Pancreas (tissue), 10 donors: ENCODE results near the gene SLIT3. TPM values are rescaled to one million over a fixed set of nuclear protein-coding genes. Genes with fewer than 3 reads are reported as not detected.

Experiments used
- ATAC-seq, 4 donors: fragments of 200-7000 bp; cut with Tn5 transposase; one replicate each; pipeline versions ENCODE4 v1.8.0 to v1.9.1; 2020; ENCODE audit warnings: mild to moderate bottlenecking in 4 of 4, moderate library complexity in 4 of 4
- DNase-seq, 6 donors: peaks; one replicate each; pipeline ENCODE4 v3.0.0-alpha.2; 2020
- FAIRE-seq: peaks from 2 replicates; lab custom pipeline; 2012; peaks lifted over from hg19 to GRCh38; lab: Jason Lieb, UNC
- H3K27ac ChIP-seq, 4 donors: fragments of 200-600 bp; sonication (generic); 1 replicate in 3 of 4; 2 replicates in 1 of 4; pipeline versions ENCODE4 v1.5.0 to v1.8.0; 2020
- H3K27me3 ChIP-seq, 4 donors: fragments of 200-600 bp; one replicate each; pipeline ENCODE4 v1.8.0; 2021
- H3K36me3 ChIP-seq, 3 donors: fragments of 200-600 bp; sonication (generic) in 1 of 3; one replicate each; pipeline versions ENCODE4 v1.5.0 to v1.8.0; 2020 to 2021
- H3K4me1 ChIP-seq, 3 donors: fragments of 200-600 bp; one replicate each; pipeline ENCODE4 v1.8.0; 2021
- H3K4me3 ChIP-seq, 4 donors: fragments of 200-600 bp; sonication (generic) in 2 of 4; one replicate each; pipeline versions ENCODE4 v1.5.0 to v1.8.0; 2020 to 2021
- H3K9me3 ChIP-seq, 4 donors: fragments of 200-600 bp; one replicate each; pipeline ENCODE4 v1.8.0; 2021
- WGBS, 2 donors: extraction: QIAGEN DNeasy Blood & Tissue Kit; methylation state at CpG; one replicate each; pipeline ENCODE4 v1.1.7; 2013; 5-methylcytosine and 5-hydroxymethylcytosine counted together
- intact Hi-C, 3 donors: fragments of 100-400 bp; cut with DNase I; formaldehyde crosslinking; loops; one replicate each; pipeline versions ENCODE4 v1.11.1 to v1.14.2; 2022
- polyA plus RNA-seq, 2 donors: library from polyadenylated mRNA; stranded (reverse); fragments of 200-250 nt; gene quantifications; one replicate each; pipeline ENCODE4 v1.2.3, GENCODE V29; 2013
- total RNA-seq, 6 donors: library from RNA; stranded (reverse); fragmentation: NEBNext Ultra II Directional in 4 of 6; extraction: Animal tissue kit (Norgen Biotek cat#: 25700) in 4 of 6; gene quantifications; one replicate each; pipeline versions ENCODE4 v1.2.1 to v1.2.4, GENCODE V29; 2021 to 2023
- TF ChIP-seq, protein P1 (sequence below), 4 donors: fragments of 200-600 bp; sonication (generic) in 3 of 4; IDR thresholded peaks; one replicate each; pipeline versions ENCODE4 v1.5.0 to v1.8.0; 2021; ENCODE audit warnings: antibody characterized with exemption in 4 of 4
- donor health status: healthy with polysubstance abuse.
- donor health status: DM: no; HTN: no; CAD: no; lungs with moderate emphysema.
- donor health status: DM: no; HTN: no; CAD: no.
- donor health status: control.
- donor health status: control.
- donor health status: Bipolar disorder and iron deficiency.
- donor health status: DM: yes; HTN: yes; CAD: no.
- donor health status: DM: no; HTN: no; CAD: no.
- donor health status: DM: no; HTN: no; CAD: no.
- donor health status: DM: yes; HTN: yes; CAD: no.

Gene SLIT3
- total and polyA plus RNA-seq, 8 donors: 1.1 to 11.4 (median 2.1) TPM

DNA sequence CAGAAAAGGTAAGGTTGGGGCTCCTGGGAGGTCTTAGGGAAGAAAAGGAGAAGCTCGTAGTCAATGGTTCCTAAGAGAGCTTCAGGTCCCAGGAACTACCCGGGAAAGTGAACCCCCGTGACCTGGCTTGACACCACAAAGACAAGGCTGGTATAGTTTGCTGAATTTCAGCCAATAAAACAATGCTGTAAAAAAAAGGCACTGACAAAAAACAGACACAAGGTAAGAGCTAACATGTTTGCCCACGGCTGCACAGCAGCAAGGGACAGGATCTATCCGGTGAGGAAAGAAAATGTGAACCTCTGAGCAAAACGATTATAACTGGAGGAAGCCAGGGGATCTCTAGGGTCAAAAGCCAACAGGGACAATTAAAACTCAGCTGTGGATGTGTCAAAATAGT, 17.1 kb downstream of the SLIT3 start:
- 61 to 68% methylated on average over 6 of the region's 6 CpGs for WGBS, 2 donors
- intact Hi-C loops: no loop called here

DNA sequence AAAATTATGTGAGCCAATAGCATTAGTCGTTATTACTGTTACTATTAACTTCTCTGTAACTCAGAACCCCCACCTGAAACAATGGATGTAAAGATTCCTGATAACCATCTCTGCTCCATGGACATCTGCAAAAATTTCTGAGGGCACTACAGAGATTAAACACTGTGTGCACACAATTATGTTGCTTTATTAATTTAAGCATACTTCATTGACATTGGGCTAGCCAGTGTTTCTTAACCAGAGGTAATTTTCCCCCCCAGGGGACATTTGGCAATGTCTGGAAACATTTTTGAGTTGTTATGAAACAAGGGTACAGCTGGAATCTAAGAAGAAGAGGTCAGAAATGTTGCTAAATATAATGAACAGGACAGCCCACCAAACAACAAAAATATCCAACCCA, 19.3 kb downstream of the SLIT3 start:
- 50 to 74% methylated on average over 1 of the region's 1 CpG for WGBS, 2 donors
- DNase-seq (no peak), FAIRE-seq (no peak), ATAC-seq (no peak)
- Histone ChIP-seq H3K36me3 (no peaks in the 10 kb centered on the region), H3K4me1 (no peaks in the 10 kb centered on the region), H3K4me3 (no peak overlapping the region), H3K27me3 (no peaks in the 10 kb centered on the region), H3K9me3 (no peaks in the 10 kb centered on the region), H3K27ac (no peak overlapping the region)
- TF ChIP-seq, protein P1, sequence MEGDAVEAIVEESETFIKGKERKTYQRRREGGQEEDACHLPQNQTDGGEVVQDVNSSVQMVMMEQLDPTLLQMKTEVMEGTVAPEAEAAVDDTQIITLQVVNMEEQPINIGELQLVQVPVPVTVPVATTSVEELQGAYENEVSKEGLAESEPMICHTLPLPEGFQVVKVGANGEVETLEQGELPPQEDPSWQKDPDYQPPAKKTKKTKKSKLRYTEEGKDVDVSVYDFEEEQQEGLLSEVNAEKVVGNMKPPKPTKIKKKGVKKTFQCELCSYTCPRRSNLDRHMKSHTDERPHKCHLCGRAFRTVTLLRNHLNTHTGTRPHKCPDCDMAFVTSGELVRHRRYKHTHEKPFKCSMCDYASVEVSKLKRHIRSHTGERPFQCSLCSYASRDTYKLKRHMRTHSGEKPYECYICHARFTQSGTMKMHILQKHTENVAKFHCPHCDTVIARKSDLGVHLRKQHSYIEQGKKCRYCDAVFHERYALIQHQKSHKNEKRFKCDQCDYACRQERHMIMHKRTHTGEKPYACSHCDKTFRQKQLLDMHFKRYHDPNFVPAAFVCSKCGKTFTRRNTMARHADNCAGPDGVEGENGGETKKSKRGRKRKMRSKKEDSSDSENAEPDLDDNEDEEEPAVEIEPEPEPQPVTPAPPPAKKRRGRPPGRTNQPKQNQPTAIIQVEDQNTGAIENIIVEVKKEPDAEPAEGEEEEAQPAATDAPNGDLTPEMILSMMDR (IDR thresholded peaks at IDR 0.05): no peak
- intact Hi-C loops: no loop called here

More for the DNA sequence above, 17.1 kb downstream of the SLIT3 start:
- FAIRE-seq: no peak
- Histone ChIP-seq H3K9me3 (no peaks in the 10 kb centered on the region), H3K27me3 (no peaks in the 10 kb centered on the region), H3K27ac (no peak overlapping the region), H3K4me1 (no peaks in the 10 kb centered on the region), H3K36me3 (no peaks in the 10 kb centered on the region), H3K4me3 (no peak overlapping the region)
- DNase-seq: no peak
- no peak for ATAC-seq
- TF ChIP-seq, protein P1 (IDR thresholded peaks at IDR 0.05): no peak

DNA sequence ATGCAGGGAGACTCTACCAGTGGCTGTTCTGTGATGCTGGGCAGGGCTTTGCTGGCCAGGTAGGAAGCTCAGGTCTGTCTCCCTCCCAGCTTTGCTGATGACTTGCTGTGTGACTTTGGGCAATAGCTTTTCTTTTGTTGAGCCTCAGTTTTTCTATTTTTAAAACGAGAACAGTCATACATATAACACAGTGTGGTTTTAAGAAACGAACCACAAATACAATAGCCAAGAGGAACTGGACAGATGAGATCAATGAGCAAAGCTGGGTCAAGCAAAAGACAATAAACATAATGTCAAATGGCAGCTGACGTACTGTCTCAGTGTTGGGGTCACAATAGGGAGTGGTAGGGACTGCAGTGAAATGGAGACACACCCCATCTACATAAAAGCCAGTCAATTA, 20.2 kb downstream of the SLIT3 start:
- H3K27me3 ChIP-seq: no peaks in the 10 kb centered on the region
- H3K9me3 ChIP-seq: no peaks in the 10 kb centered on the region
- H3K36me3 ChIP-seq: no peaks in the 10 kb centered on the region
- intact Hi-C loops: no loop called here
- H3K4me1 ChIP-seq: no peaks in the 10 kb centered on the region
- TF ChIP-seq, protein P1 (IDR thresholded peaks at IDR 0.05): no peak
- WGBS, 2 donors: 44 to 50% methylated on average over 3 of the region's 3 CpGs
- no peak for FAIRE-seq
- no peak for DNase-seq
- no peak for ATAC-seq
- H3K27ac ChIP-seq: no peak overlapping the region
- no peak overlapping the region for H3K4me3 ChIP-seq

DNA sequence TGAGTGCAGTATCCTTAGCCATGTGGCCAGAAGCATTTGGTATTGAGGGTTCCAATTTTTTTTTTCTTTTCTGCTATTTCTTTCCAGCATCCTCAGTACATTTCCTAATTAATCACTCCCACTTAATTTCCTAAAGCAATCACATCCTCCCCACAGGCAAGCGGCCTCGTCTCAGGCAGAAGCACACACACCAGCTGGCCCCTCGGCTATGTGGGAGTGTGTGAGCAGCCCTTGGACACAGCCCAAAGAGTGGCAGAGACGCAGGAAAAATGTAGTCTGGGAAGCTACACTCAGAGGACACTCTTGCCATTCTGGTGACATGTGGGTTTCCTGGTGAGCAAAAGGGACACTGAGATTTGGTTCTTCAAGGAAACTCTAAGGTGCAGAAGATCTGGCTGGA, 20.7 kb downstream of the SLIT3 start:
- TF ChIP-seq, protein P1 (IDR thresholded peaks at IDR 0.05): no peak
- FAIRE-seq (no peak), DNase-seq (no peak), ATAC-seq (no peak)
- no peaks in the 10 kb centered on the region for H3K9me3 ChIP-seq
- no peaks in the 10 kb centered on the region for H3K4me1 ChIP-seq
- WGBS, 2 donors: 53 to 56% methylated on average over 4 of the region's 4 CpGs
- intact Hi-C loops: no loop called here
- H3K27ac ChIP-seq: no peak overlapping the region
- H3K36me3 ChIP-seq: no peaks in the 10 kb centered on the region
- H3K4me3 ChIP-seq: no peak overlapping the region
- no peaks in the 10 kb centered on the region for H3K27me3 ChIP-seq

DNA sequence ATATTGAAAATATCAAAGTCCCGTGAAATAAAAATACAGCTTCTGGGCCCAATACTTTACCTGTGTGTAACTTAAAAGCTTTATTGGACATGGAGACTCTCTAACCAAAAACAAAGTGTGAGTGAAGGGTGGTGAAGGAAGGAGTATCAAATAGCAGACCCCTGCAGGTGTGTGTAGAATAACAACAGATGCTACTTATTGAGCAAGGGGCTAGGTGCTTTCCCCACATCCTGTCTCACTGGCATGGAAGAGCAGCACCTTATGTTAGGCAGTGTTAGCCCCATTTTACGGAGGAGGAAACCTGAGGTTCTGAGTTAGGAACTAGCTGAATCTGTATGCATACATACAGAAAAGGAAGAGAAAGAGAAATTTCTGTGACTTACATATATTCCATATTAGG, 21.8 kb downstream of the SLIT3 start:
- DNase-seq (no peak), FAIRE-seq (no peak), ATAC-seq (no peak)
- WGBS, 2 donors: 93 to 95% methylated on average over 2 of the region's 2 CpGs
- intact Hi-C loops: no loop called here
- Histone ChIP-seq H3K4me3 (no peak overlapping the region), H3K27ac (no peak overlapping the region), H3K9me3 (no peaks in the 10 kb centered on the region), H3K36me3 (no peaks in the 10 kb centered on the region), H3K4me1 (no peaks in the 10 kb centered on the region), H3K27me3 (no peaks in the 10 kb centered on the region)
- TF ChIP-seq, protein P1 (IDR thresholded peaks at IDR 0.05): no peak
